Stimulated activated CD8-positive, alpha-beta memory T cell treated with anti-CD3 and anti-CD28 coated beads, Interleukin-15, amount 100 ng/mL, for 1 hour (primary cell): ENCODE measurements around the gene AP1M2.
A peak's percentile ranks its signal among the peaks of the same experiment; 100 is the strongest.
"Not testable (repeated sequence)": the region's sequence is repeated elsewhere in the genome, so short reads cannot be mapped to it uniquely, and the experiment has no call there.

ENCODE experiments used
- DNase-seq: peaks from one replicate; pipeline ENCODE4 v3.0.0-alpha.2; 2020; ENCODE audit warnings: low read depth

Gene AP1M2

DNA sequence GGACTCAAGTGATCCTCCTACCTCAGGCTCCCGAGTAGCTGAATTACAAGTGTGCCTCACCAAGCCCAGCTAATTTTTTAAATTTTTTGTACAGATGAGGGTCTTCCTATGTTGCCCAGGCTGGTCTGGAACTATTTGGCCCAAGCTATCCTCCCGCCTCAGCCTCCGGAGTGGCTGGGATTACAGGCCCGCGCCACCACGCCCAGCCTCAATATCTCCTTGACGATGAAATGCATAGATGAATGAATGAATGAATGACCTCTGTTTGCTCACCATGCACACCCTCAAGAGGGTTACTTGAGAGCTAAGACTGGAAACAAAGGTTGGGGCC lies 14.9 kb upstream of the AP1M2 start:
- no peak for DNase-seq

DNA sequence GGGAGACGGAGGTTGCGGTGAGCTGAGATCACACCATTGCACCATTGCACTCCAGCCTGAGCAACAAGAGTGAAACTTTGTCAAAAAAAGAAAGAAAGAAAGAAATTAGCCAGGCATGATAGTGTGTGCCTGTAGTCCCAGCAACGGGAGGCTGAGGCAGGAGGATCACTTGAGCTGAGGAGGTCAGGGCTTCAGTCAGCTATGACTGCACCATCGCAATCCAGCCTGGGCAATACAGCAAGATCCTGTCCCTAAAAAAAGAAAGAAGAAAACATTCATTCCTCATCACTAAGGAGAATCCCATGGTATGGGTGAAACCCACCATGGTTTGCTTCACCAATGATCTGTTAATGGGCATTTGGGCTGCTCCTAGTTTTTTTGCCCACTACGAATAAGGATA lies 13.0 kb upstream of the AP1M2 start:
- DNase-seq = no peak

DNA sequence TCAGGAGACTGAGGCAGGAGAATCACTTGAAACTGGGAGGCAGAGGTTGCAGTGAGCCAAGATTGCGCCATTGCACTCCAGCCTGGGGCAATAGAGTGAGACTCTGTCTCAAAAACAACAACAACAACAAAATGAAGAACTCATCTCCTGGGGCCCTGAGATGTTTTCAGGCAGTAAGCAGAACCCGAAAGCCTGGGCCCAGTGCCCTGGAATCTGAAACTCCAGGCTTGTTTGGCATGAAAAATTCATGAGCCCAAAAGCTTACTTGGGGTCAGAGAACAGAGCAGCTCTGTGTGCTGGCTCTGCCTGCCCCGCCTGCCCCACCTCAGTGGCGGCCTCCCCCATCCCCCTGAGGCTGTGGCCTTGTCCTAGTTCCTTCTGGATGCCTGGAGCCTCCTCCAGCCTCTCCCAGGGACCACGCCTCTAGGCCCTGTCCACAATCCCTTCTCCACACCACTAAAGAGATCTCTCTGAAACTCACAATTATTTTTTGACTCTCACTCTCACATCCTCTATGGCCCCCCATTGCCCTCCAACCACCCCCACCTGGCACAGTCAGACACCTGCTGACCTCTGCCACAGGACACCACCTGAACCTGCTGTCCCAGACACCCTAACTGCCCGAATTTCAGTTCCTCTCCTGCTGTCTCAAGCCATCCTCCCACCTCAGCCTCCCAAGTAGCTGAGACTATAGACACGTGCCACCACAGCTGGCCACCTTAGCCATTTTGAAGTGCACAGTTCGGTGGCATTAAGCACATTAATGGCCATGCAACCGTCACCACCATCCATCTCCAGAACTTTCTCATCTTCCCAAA lies 6.9 kb upstream of the AP1M2 start:
- no peak for DNase-seq

DNA sequence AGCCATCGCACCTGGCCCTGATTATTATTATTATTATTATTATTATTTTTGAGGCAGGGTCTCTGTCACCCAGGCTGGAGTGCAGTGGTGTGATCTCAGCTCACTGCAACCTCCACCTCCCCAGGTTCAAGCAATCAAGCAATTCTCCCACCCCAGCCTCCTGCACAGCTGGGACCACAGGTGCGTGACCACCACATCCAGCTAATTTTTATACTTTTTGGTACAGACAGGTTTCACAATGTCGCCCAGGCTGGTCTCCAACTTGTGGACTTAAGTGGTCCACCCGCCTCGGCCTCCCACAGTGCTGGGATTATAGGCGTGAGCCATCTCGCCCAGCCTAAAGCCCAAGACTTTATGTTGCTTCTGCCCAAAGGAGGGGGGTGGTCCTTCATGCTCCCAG lies 6.0 kb upstream of the AP1M2 start:
- DNase-seq = no peak

DNA sequence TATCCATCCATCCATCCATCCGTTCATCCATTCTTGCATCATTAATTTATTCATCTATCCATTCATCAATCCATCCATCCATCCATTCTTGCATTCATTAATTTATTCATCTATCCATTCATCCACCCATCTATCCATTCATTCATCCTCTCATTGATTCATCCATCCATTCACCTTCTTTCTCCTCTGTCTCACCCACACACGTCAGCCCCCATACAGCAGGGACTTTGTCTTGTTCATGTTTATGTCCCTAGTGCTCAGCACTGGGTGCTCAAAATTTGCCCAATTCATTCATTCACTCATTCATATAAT lies 683 bp upstream of the AP1M2 start:
- no peak for DNase-seq

DNA sequence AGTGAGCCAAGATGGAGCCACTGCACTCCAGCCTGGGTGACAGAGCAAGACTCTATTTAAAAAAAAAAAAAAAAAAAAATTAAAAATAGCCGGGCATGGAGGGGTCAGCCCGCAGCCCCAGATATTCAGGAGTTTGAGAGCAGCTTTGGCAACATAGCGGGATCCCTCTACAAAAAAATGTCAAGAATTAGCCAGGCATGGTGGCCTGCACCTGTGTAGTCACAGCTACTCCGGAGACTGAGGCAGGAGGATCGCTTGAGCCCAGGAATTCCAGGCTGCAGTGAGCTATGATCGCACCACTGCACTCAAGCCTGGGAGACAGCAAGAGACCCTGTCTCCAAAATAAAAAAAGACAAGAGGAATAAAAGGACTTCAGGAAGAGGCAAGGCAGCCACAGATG lies 716 bp downstream of the AP1M2 start:
- no peak for DNase-seq

DNA sequence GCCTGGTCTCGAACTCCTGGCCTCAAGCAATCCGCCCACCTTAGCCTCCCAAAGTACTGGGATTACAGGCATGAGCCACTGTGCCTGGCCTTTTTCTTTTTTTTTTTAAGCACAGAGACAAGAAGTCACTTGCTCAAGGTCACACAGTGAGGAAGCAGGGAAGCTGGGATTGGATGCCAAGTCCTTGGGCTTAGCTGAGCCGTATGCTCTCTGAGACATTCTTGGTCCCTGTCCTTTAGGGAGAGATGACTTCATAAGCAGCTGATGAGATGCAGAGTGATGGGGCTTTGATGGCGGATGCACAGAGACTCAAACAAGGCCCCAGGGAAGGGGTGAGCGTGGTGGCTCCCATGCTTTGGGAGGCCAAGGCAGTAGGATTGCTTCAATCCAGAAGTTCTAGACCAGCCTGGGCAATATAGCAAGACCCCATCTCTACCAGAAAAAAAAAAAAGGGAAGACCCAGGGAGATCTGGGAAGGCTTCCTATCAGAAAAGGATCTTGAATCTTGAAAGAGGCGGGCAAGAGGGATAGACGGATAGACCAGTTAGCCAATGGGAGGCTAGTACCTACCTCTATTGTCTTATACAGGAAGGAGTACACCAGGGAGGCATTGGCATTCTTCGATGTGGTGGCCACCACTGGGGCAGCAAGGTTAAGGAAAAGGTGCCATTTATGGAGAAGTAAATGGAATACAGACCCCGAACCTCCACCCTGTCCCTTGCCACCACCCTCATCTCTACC lies 3.9 kb downstream of the AP1M2 start:
- DNase-seq = no peak

DNA sequence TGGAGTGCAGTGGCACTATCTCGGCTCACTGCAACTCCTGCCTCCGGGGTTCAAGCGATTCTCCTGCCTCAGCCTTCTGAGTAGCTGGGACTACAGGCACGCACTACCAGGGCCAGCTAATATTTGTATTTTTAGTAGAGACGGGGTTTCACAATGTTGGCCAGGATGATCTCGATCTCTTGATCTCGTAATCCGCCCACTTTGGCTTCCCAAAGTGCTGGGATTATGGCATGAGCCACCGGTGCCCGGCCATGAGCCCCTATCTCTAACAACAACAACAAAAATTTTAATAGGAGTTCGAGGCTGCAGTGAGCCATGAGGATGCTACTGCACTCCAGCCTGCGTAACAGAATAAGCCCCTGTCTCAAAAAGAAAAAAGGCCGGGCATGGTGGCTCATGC lies 5.0 kb downstream of the AP1M2 start:
- DNase-seq = no peak

DNA sequence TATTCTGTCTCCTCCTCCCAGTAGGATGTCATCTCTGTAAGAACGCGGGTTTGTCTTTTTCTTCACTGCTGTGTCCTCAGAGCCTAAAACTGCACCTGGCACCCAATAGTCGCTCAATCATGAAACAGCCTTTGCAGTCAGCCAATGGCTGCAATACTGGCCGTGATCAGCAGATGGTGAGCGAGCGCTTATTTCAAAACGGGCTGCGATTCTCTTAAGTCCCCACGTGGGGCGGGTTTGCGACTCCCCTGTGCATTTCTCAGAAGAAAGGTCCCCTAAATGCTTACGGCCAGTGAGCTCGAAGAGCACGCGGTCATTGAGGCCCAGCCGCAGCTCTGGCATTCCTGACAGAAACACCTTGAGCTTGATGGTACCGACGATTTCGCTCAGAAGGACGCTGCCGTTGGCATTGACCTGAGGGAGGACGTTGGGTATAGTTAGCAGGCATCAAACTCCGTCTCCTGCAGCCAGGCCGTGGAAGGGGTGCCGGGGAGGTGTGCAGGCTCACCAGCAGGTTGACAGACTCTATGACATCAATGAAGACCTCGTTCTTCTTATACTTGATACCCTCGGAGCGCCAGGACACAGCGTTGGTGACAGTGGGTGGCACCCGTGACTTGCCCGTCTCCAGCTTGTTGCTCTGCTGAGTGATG lies 6.0 kb downstream of the AP1M2 start:
- peak; percentile 88 for DNase-seq

DNA sequence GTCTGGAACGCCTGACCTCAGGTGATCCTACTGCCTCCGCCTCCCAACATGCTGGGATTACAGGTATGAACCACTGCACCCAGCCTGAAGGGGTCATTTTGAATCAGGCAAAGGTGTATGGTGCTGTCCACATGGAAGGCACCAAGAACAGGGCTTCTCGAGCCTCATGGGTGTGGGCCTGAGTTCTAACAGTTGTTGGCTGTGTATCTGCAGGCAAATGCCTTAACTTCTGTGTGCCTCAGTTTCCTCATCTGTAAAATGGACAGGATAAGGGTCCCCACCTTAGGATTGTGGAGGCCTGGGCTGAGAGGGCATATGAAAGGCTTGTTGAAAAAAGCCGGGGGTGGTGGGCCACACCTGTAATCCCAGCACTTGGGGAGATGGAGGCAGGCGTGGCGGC lies 9.2 kb downstream of the AP1M2 start:
- DNase-seq = no peak

DNA sequence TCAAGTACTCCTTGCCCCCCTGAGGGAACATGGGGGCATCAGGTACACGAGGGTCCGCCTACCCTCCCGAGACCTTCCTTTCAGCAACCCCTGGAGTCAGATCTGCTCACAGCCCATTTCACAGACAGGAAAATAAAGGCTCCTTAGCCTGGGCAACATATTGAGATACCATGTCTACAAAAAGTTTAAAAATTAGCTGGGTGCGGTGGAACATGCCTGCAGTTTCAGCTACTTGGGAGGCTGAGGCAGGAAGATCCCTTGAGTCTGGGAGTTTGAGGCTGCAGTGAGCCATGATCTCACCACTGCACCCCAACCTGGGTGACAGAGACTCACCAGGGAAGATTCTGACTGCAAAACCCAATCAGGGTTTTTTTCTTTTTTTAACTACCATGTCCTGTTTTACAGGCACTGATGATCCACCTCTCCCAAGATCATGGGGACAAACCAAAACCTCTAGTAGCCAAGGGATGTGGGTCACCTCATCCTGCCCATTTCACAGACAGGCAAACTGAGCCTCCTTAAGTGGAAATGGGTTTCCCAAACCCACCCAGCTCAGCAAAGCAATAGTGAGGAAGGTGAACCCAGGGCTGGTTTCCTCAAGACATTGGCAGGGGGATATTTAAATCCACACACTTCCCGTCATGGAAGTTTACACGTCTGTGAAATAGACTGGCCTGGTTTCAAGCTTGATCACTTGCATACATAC lies 11.9 kb downstream of the AP1M2 start:
- no peak for DNase-seq

DNA sequence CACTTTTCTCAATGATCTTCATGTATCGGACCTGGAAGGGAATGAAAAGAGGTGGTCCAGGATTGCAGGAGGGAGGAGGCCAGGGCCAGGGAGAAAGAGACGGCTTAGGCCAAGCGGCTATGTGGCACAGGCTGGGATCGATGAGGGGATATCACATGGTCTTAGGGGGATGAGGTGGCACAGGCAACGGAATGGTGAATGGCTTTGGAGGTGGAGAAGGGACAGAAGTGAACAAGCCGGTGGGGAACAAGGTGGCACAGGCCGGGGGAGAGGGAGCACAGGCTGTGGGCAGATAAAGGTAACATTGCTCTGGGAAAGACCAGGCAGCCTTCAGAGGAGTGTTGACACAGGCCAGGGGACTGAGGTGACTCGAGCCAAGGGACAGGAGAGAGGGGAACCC lies 12.7 kb downstream of the AP1M2 start:
- DNase-seq = no peak

DNA sequence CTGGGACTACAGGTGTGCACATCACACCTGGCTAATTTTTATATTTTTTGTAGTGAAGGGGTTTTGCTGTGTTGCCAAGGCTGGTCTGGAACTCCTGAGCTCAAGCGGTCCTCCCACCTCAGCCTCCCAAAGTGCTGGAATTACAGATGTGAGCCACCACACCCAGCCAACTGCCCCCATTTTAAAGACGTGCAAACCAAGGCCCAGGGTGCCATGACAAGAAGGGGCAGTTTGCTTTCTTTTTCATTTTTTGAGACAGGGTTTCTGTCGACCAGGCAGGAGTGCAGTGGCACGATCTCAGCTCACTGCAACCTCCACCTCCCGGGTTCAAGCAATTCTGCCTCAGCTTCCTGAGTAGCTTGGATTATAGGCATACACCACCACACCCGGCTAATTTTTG lies 13.3 kb downstream of the AP1M2 start:
- DNase-seq = not testable (repeated sequence)

DNA sequence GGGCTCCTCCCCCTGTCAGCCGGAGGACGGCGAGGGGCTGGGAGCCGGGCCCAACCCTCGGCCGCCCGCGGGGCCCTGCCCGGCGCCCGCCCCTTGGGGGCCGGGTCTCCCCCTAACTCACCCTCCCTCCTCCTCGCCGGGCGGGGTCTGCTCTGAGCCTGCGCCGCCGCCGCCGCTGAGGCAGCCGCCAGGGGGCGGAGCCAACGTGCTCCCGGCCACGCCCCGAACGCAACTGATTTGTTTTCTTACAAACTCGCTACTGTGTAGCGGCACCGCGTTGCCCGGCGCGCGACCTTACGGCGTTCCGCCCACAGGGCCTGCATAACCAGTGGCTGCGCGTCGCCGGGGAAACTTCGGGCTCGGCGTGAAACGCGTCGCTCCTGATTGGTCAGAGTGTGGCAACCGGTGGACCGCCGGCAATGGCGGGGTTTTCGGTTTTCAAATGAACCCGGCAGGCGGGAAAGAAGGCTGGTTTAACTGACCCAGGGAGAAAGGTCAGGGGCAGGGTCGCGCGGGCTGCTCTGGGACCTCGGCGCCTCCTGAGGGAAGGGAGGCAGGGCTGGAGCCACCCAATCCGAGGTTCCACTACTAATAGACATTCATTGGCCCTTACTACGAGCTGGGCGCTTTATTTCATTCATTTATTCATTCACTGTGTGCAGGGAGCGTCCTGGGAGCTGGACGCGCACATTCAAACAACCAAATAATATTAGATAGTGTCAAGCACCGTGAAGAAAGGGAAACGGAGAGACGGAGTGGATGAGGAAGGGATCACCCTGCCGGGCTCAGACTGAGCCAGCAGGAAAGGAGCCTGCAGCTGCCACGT lies 18.1 kb downstream of the AP1M2 start, which contains the start of gene CDKN2D:
CDKN2D (minus strand) TSS at position 154 of the 826 bp plus-strand sequence. CDS start 326 bp downstream, outside the sequence.
- peak; percentile 99 for DNase-seq

DNA sequence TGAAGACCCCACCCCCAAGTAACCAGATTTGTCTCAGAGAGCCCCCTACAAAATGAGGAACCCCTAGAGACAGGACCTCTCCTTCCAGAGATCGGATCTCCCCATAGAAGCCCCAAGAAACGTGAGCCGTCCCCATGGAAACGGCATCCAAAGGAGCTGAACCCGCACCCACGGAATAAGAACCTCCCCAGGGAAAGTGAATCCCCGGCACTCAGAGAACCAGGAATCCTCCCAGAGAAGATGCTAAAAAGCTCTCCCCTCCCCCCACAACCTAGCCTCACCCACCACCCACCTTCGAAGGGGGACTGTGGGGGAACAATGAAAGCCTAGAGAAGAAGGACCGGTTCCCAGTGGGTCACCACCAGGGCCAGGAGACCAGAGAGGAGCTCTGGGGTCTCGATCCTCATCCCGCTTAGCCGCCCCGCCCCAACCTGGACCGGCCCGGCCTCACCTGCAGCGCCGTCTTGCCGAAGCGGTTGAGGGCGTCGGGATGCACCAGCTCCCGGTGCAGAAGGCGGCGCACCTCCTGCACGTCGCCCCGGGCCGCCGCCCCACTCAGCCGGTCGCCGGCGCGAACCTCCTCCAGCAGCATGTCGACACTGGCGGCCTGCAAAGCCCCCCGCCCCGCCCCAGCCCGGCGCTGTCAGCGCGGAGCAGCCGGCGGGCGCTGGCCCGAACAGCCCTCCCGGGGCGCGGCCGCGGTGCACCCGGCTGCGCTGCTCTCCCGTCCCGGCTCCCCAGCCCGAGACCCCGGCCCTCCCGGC lies 18.9 kb downstream of the AP1M2 start:
- no peak for DNase-seq

DNA sequence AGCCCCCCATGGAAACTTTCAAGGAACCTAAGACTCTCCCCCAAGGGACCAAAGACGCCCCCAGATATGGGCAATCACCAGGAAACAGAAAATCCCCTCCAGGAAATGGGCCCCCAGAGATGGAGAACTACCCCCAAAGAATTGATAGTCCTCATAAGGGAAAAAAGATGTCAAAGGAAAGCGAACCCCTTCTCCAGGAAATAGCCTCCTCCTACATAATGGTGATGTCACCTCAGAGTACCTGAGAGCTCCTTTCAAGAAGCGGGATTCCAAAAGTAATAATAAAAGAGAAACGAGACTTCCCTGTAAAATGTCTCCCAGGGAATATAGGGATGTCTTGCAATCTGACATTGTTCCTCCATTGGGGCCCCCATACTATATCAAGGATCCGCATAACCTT lies 19.5 kb downstream of the AP1M2 start:
- no peak for DNase-seq

DNA sequence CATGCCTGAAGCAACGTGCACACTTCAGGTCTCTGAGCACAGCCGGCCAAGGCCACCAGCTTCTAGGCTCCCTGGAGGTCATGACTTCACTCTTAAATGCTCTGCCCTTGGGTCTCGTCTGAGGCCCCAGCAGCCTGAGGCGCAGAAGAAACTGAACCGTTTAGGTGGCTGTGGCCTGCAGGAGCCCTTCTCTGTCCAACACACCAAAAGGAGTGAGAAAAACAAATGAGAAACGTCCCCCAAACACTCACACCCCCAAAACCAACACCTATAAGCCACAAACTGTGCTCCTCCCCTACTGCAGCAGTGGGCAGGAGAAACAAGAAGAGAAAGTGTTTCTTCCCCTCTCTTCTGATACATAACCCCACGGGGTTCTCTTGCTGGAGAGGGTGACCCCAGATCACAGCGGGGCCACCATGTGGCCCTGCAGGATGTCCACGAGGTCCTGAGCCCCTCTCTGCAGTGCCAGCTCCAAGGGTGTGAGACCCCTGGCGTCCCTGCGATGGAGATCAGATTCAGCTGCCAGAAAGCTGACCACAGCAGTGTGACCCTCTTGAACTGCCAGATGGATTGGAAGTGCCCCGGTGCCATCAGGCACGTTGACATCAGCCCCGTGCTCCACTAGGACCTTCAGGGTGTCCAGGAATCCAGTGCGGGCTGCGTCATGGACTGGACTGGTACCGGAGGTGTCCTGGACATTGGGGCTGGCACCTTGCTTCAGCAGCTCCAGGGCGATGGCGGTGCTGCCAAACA lies 20.3 kb downstream of the AP1M2 start:
- no peak for DNase-seq

DNA sequence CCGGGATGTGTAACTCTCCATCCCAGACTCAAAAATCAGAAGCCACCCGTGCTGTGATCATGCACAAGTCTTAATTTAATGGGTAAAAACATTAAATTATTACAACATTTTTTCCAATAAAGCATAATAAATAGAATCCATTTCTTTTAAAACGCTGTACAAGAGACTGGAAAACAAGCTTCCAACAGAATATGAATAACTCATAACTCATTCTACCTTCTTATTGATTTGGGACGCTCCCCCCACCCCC lies 20.8 kb downstream of the AP1M2 start:
- no peak for DNase-seq

DNA sequence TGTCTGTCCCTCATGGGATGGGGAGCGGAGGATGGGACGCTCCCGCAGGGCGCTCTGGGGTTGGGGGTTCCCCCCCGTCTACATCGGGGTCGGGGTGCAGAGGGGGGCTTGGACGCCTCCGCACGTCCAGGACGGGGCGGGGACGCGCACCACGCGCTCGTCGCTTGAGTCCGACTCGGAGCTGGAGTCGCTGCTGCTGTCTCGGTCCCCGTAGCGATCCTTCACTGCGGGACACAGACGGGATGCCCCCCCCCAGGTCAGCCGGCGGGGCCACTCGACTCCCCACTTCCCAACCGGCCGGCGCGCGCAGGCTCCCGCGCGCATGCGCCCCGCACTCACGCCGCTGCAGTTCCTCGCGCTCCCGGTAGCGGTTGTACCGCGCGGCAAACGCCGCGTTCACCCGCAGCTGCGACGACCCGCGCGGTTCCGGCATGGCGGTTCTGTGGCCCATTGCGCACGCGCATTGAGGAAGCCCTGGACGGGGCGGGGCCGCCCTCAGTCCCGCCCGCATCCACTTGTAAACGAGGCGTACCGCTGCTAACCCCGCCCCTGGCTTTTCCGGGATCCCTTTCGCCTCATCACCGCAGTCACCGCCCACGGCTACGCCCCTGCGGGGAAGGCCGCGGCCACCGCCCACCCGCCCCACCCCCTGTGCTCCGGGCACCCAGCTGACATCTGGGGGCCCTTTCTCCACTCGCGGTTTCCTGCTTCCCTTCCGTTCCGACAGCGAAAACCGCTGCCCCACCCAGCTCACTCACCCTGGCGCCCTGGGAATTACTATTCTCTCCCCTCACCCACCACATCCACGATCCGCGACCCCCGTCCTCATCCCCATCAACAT lies 21.3 kb downstream of the AP1M2 start, which contains the start of gene KRI1:
KRI1 (minus strand) TSS at position 444 of the 841 bp plus-strand sequence; CDS start at position 433, 11 bp downstream.
- DNase-seq = peak; percentile 97
